Kidney (tissue), 22 donors: ENCODE measurements around the gene SERPINA7. TPM values are rescaled to one million over a fixed set of nuclear protein-coding genes. Genes with fewer than 3 reads are reported as not detected.

Experiments used
- DNase-seq, 5 donors: peaks; one replicate each; pipeline ENCODE4 v3.0.0-alpha.2; 2013 to 2020
- FAIRE-seq: peaks from 2 replicates; lab custom pipeline; 2012; peaks lifted over from hg19 to GRCh38; lab: Jason Lieb, UNC
- H3K27ac ChIP-seq, 2 donors: one replicate each; pipeline ENCODE4 v1.7.0; 2013; ENCODE audit warnings: low read depth in 2 of 2, low read length in 2 of 2, inconsistent platforms in 1 of 2
- H3K27me3 ChIP-seq: one replicate; pipeline ENCODE4 v1.7.1; 2013; ENCODE audit warnings: low read length, inconsistent platforms; ENCODE audit not compliant: control insufficient read depth, insufficient read depth
- H3K36me3 ChIP-seq, 3 donors: one replicate each; pipeline versions ENCODE4 v1.7.0 to v1.7.1; 2013; ENCODE audit warnings: low read length in 3 of 3, control low read depth in 1 of 3, inconsistent platforms in 1 of 3; ENCODE audit not compliant: insufficient read depth in 3 of 3, control insufficient read depth in 2 of 3
- H3K4me1 ChIP-seq, 3 donors: one replicate each; pipeline versions ENCODE4 v1.7.0 to v1.7.1; 2013; ENCODE audit warnings: low read length in 3 of 3, inconsistent platforms in 1 of 3, low read depth in 1 of 3; ENCODE audit not compliant: control insufficient read depth in 2 of 3, insufficient read depth in 2 of 3
- H3K4me3 ChIP-seq, 3 donors: one replicate each; pipeline versions ENCODE4 v1.7.0 to v1.8.1; 2013; ENCODE audit warnings: low read length in 3 of 3, control low read depth in 1 of 3, inconsistent platforms in 1 of 3
- H3K9ac ChIP-seq, 3 donors: one replicate each; pipeline versions ENCODE4 v1.7.0 to v1.7.1; 2013; ENCODE audit warnings: low read length in 3 of 3, control low read depth in 1 of 3, inconsistent platforms in 1 of 3
- H3K9me3 ChIP-seq, 3 donors: one replicate each; pipeline versions ENCODE4 v1.7.0 to v1.7.1; 2013; ENCODE audit warnings: low read length in 3 of 3, control low read depth in 1 of 3, inconsistent platforms in 1 of 3; ENCODE audit not compliant: control insufficient read depth in 2 of 3, insufficient read depth in 1 of 3
- intact Hi-C: fragments of 100-400 bp; cut with DNase I; formaldehyde crosslinking; loops from one replicate; pipeline ENCODE4 v1.11.1; 2022
- long read RNA-seq, 10 donors: library from polyadenylated mRNA in 1 of 10; unstranded in 1 of 10; transcript quantifications; one replicate each; pipeline ENCODE4 v2.0.0 and lab custom pipeline, GENCODE V29; 2021 to 2026
- polyA plus RNA-seq: library from polyadenylated mRNA; stranded (reverse); fragments of 350-450 nt; fragmentation: Illumina TruSeq; extraction: RNeasy Lipid Tissue Mini Kit (QIAGEN cat#74804); gene quantifications from one replicate; pipeline ENCODE4 v1.2.3, GENCODE V29; 2014; ENCODE audit warnings: low read depth, low replicate concordance; ENCODE audit not compliant: insufficient read depth
- total RNA-seq: library from RNA; stranded (reverse); fragmentation: NEBNext Ultra II Directional; extraction: Animal tissue kit (Norgen Biotek cat#: 25700); gene quantifications from one replicate; pipeline ENCODE4 v1.2.1, GENCODE V29; 2021
- TF ChIP-seq, protein P1 (sequence below): IDR thresholded peaks from 3 replicates; pipeline ENCODE4 v1.5.1; 2012; ENCODE audit warnings: mild to moderate bottlenecking, moderate library complexity, borderline replicate concordance; ENCODE audit not compliant: insufficient read depth; ENCODE audit errors: extremely low read depth
- donor health status: control.
- donor health status: control.
- donor health status: control.
- donor health status: control.
- donor health status: control.
- donor health status: DM: yes; HTN: yes; CAD: no.
- donor health status: Normal renal cell carcinoma (clear cell type).

Gene SERPINA7, protein sequence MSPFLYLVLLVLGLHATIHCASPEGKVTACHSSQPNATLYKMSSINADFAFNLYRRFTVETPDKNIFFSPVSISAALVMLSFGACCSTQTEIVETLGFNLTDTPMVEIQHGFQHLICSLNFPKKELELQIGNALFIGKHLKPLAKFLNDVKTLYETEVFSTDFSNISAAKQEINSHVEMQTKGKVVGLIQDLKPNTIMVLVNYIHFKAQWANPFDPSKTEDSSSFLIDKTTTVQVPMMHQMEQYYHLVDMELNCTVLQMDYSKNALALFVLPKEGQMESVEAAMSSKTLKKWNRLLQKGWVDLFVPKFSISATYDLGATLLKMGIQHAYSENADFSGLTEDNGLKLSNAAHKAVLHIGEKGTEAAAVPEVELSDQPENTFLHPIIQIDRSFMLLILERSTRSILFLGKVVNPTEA
- not detected for total RNA-seq
- polyA plus RNA-seq = 1.2 TPM
- long read RNA-seq, donor 1 = 0 reads
- long read RNA-seq, donor 2 = 0 reads
- long read RNA-seq, donor 3 = 0 reads
- long read RNA-seq, donor 4 = 0 reads
- long read RNA-seq, donor 5 = 0 reads
- long read RNA-seq, donor 6 = 0 reads
- long read RNA-seq, donor 7 = 0 reads
- long read RNA-seq, donor 8 = 0 reads
- long read RNA-seq, donor 9 = 0 reads
- long read RNA-seq, donor 10 = 0 reads

DNA sequence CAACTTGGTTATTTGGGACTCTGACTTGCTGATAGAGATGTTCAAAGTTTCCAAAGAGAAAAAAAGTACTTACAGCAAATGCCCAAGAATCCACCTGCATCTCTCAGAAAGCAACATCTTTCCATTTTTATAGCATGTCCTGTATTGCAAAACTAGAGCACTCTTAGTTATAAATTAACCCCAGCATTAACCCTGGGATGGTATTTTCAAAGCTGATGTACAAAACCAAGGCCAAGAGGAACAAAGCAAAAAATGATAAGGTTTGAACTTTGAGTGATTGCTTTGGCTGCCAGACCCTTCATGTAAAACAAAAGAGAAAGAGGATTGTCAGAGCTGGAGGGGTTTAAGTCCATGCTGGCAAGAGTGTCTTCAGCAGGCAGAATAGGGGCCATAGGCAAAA lies at the start of gene SERPINA7:
Gene SERPINA7 (minus strand): TSS at position 103 of the 400 bp plus-strand sequence. CDS start 1,669 bp downstream, outside the sequence.
- TF ChIP-seq, protein P1, sequence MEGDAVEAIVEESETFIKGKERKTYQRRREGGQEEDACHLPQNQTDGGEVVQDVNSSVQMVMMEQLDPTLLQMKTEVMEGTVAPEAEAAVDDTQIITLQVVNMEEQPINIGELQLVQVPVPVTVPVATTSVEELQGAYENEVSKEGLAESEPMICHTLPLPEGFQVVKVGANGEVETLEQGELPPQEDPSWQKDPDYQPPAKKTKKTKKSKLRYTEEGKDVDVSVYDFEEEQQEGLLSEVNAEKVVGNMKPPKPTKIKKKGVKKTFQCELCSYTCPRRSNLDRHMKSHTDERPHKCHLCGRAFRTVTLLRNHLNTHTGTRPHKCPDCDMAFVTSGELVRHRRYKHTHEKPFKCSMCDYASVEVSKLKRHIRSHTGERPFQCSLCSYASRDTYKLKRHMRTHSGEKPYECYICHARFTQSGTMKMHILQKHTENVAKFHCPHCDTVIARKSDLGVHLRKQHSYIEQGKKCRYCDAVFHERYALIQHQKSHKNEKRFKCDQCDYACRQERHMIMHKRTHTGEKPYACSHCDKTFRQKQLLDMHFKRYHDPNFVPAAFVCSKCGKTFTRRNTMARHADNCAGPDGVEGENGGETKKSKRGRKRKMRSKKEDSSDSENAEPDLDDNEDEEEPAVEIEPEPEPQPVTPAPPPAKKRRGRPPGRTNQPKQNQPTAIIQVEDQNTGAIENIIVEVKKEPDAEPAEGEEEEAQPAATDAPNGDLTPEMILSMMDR = no peak
- Histone ChIP-seq H3K9me3 (no peaks in the 10 kb centered on the region), H3K9ac (no peak within 1 kb of the TSS), H3K27ac (no peak within 1 kb of the TSS), H3K4me3 (no peak within 1 kb of the TSS), H3K36me3 (no peaks in the 10 kb centered on the region), H3K27me3 (no peaks in the 10 kb centered on the region), H3K4me1 (peaks cover 0 to 2% (median 0%) of the 10 kb centered on the region in 3 donors)
- DNase-seq = no peak
- intact Hi-C loops = no loop called here
- no peak for FAIRE-seq

DNA sequence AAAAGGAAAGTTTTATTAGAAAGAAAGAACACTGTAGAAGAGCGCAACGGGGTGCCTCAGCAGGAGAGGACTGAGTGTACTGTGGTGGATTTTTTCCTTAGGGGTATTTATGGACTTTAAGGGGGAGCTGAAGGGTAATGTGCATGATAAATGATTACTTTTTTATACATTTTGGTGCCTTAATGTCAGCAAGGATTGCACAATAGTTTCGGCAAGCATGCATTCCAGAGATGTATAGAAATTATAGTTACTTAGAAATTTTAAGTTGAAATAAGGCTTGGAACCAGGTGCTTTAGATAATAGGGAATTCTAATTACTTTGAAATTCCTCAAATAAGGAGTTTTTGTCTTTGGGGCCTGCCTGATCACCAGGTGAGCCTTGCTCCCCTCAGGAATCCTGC lies 30.5 kb upstream of the SERPINA7 start:
- Histone ChIP-seq H3K9ac (no peak overlapping the region), H3K4me1 (no peaks in the 10 kb centered on the region), H3K4me3 (no peak overlapping the region), H3K27ac (no peak overlapping the region), H3K27me3 (no peaks in the 10 kb centered on the region), H3K36me3 (no peaks in the 10 kb centered on the region), H3K9me3 (no peaks in the 10 kb centered on the region)
- DNase-seq (no peak), FAIRE-seq (no peak)
- TF ChIP-seq, protein P1 = no peak
- intact Hi-C loops = no loop called here

DNA sequence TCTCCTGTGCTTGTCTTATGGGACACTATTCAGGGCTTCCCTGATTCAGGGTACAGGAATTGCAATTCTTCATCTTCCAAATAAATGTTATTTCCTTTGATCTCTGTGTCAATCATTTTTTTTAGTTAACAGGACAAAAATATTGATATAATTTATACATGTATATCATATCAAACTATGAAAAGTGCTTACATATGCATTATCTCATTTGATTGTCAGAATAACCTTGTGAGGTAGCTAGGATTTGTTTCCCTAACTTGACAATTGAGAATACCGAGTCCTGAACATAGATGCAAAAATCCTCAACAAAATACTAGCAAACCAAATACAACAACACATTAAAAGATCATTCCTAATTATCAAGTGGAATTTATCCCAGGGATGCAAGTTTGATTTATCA lies 11.5 kb upstream of the SERPINA7 start:
- no peaks in the 10 kb centered on the region for H3K27me3 ChIP-seq
- no peak overlapping the region for H3K4me3 ChIP-seq
- FAIRE-seq (no peak), DNase-seq (no peak)
- TF ChIP-seq, protein P1 = no peak
- H3K27ac ChIP-seq = no peak overlapping the region
- no peaks in the 10 kb centered on the region for H3K36me3 ChIP-seq
- no peak overlapping the region for H3K9ac ChIP-seq
- intact Hi-C loops = no loop called here
- H3K4me1 ChIP-seq = no peaks in the 10 kb centered on the region
- no peaks in the 10 kb centered on the region for H3K9me3 ChIP-seq
